Body of pancreas (tissue), 4 donors: ENCODE results near the gene TNRC18. TPM values are rescaled to one million over a fixed set of nuclear protein-coding genes. Genes with fewer than 3 reads are reported as not detected.
"Not testable (repeated sequence)": the region's sequence is repeated elsewhere in the genome, so short reads cannot be mapped to it uniquely, and the experiment has no call there.

Experiments
- ATAC-seq: fragments of 150-250 bp; one replicate; pipeline ENCODE4 v1.9.1; 2016
- DNase-seq, 4 donors: peaks; one replicate each; pipeline ENCODE4 v3.0.0-alpha.2; 2019
- H3K27ac ChIP-seq, 4 donors: fragments of 200-600 bp; sonication (generic); 1 replicate in 3 of 4; 2 replicates in 1 of 4; pipeline versions ENCODE4 v1.5.1 to v1.6.1; 2016 to 2019; ENCODE audit warnings: mild to moderate bottlenecking in 1 of 4, mixed read lengths in 1 of 4, moderate library complexity in 1 of 4
- H3K27me3 ChIP-seq, 2 donors: fragments of 200-600 bp; sonication (generic); one replicate each; pipeline ENCODE4 v1.6.0; 2016; ENCODE audit warnings: mild to moderate bottlenecking in 1 of 2
- H3K36me3 ChIP-seq, 2 donors: fragments of 200-600 bp; sonication (generic); replicated peaks in 1 of 2; 2 replicates each; pipeline ENCODE4 v1.5.1; 2016; ENCODE audit warnings: low read depth in 2 of 2; ENCODE audit not compliant: insufficient read depth in 1 of 2
- H3K4me1 ChIP-seq: fragments of 200-600 bp; sonication (generic); one replicate; pipeline ENCODE4 v1.6.0; 2016
- H3K4me3 ChIP-seq, 2 donors: fragments of 200-600 bp; sonication (generic); 1 replicate in 1 of 2; 2 replicates in 1 of 2; pipeline ENCODE4 v1.5.1; 2016 to 2019
- H3K9me3 ChIP-seq, 3 donors: fragments of 200-600 bp; sonication (generic); 1 replicate in 2 of 3; 2 replicates in 1 of 3; pipeline ENCODE4 v1.5.1; 2016
- CTCF ChIP-seq, 7 experiments: fragments of 450-650 bp in 4 of 7; fragments of 200-600 bp in 3 of 7; sonication (generic) in 3 of 7; IDR thresholded peaks; one replicate each; pipeline ENCODE4 v1.5.1; 2016 to 2019; ENCODE audit warnings: antibody characterized with exemption in 7 of 7
- POLR2A ChIP-seq, 3 donors: fragments of 450-650 bp; IDR thresholded peaks; one replicate each; pipeline ENCODE4 v1.6.1; 2016; ENCODE audit warnings: antibody characterized with exemption in 3 of 3, mild to moderate bottlenecking in 2 of 3
- WGBS, 2 donors: methylation state at CpG; one replicate each; pipeline ENCODE4 v1.1.5; 2017; 5-methylcytosine and 5-hydroxymethylcytosine counted together
- intact Hi-C: fragments of 100-400 bp; cut with DNase I; formaldehyde crosslinking; loops from one replicate; pipeline ENCODE4 v1.15.1; 2023
- total RNA-seq, 2 donors: library from RNA; depleted of rRNA; stranded (reverse); fragments of >200 nt; gene quantifications; one replicate each; pipeline ENCODE4 v1.1.0, GENCODE V29; 2016

The TNRC18 gene
- total RNA-seq, 2 donors from 2014 or later: 87.9 to 201 TPM

DNA sequence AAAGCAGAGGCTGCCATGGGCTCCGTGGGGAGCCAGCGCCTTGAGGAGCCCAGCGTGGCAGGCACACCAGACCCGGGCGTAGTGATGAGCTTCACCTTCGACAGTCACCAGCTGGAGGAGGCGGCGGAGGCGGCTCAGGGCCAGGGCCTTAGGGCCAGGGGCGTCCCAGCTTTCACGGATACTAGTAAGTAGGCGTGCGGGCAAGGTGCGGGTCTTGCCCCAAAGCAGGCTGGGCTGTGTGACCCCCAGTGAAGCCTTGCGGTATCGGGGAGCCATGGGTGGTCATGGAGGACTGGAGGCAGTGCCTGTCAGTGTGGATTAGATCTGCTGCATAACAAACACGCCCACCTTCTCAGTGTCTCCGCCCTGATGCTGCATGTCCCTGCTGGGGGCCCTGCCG, 135.8 kb downstream of the TNRC18 start:
- intact Hi-C loops: no loop called here
- TF ChIP-seq POLR2A (IDR thresholded peaks at IDR 0.05): no peak
- Histone ChIP-seq H3K27me3 (peaks cover 0 to 3% of the 10 kb centered on the region in 2 donors), H3K9me3 (no peaks in the 10 kb centered on the region), H3K4me3 (no peak overlapping the region), H3K27ac (no peak overlapping the region), H3K36me3 (no peaks in the 10 kb centered on the region), H3K4me1 (peaks cover 15% of the 10 kb centered on the region)
- ATAC-seq: no peak
- 93 to 100% methylated on average over 1 to 19 of the region's 19 CpGs for WGBS, 2 donors
- DNase-seq: no peak

DNA sequence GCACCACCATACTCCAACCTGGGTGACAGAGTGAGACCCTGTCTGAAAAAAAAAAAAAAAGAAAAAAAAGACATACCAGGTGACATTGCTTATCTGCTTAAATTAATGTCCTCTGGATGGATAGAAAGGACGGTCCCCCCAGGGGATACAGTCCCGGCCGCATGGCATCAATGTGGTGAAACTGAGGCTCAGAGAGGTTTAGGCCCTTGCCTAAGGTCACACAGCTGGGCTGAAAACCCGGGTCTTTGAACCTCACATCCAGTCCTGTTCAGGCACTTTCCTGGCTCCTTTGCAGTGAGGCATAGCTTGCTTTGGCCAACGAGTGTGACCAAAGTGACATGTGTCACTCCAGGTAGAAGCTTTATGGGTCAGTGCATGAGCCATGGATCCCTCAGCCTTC, 136.3 kb downstream of the TNRC18 start:
- H3K36me3 ChIP-seq, ATAC-seq, H3K27ac ChIP-seq, H3K9me3 ChIP-seq, H3K27me3 ChIP-seq, DNase-seq, H3K4me3 ChIP-seq, intact Hi-C loops: not testable (repeated sequence)
- 70 to 78% methylated on average over 4 to 5 of the region's 5 CpGs for WGBS, 2 donors
- H3K4me1 ChIP-seq: peaks cover 15% of the 10 kb centered on the region

DNA sequence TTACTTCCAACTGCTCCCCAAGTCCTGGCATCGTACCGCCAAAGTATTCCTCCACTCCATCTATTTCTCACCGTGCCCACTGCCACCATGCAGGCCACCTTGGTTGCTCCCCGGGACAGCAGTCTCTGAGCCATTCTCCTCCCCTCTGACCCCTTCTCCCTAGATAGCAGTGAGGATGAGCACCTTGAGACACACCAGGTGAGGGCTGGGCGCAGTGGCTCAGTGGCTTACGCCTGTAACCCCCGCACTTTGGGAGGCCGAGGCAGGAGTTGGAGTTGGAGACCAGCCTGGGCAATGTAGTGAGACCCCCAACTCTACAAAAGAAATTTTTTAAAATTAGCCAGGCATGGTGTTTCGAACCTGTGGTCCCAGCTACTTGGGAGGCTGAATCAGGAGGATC, 136.7 kb downstream of the TNRC18 start:
- 80 to 83% methylated on average over 9 of the region's 9 CpGs for WGBS, 2 donors

DNA sequence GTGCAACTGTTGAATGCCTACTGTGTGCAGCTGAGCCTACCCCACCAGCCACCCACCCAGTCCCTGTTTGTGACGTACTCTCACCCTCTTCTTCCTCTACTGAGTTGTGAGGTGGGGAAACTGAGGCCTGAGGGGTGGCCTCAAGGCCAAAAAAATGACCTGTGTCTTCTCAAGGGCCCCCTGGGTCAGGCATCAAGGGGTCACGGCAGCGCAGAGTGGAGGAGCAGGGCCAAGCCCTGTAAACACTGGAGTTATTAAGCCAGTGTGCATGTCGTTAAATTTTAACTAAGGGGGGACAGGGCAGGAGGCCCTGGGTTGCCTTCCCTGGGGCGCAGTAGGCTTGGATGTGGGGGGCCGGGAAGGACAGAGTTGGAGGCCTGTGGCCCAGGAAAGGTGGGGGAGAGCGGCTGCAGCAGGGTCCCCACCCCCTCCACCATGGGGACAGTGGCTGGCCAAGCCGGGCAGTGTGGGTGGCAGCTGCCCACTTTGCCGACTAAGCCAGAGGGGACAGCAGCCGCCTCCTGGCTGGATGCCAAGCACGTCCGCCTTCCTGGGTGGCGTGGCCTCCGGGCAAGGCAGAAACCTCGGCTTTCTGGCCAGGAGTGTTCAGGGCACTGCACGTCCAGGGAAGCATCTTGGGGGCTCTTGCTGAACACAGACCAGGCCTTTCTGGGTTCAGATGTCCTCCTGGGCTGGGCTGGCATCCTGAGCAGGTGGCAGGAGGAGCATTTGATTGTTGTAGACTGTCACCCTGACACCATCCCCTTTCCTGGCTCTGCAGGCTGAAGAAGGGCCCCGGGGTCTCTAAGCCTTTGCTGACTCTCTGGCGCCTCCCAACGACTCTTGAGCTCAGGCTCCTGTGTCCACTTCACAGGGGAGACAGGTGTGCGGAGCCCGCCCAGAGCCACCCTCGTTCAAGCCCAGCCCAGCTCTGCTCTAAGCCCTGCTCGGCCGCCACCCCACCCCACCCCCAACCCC, 139.0 kb downstream of the TNRC18 start:
- TF ChIP-seq CTCF (IDR thresholded peaks at IDR 0.05) (peak in 1 of 7 experiments; percentile 8), POLR2A (IDR thresholded peaks at IDR 0.05) (no peak)
- WGBS, 2 donors: 19 to 45% methylated on average over 4 to 24 of the region's 24 CpGs
- Histone ChIP-seq H3K27ac (peak overlapping the region in 3 of 4 donors; percentile 53 to 55 (median 54)), H3K4me3 (no peak overlapping the region), H3K9me3 (no peaks in the 10 kb centered on the region), H3K36me3 (no peaks in the 10 kb centered on the region), H3K4me1 (peaks cover 15% of the 10 kb centered on the region), H3K27me3 (peaks cover 0 to 3% of the 10 kb centered on the region in 2 donors)
- ATAC-seq (peak; percentile 39), DNase-seq (peak; percentile 50 to 75 (median 72))
- intact Hi-C loops: no loop called here

More for the DNA sequence above, 136.7 kb downstream of the TNRC18 start:
- no peak overlapping the region for H3K27ac ChIP-seq
- no peak overlapping the region for H3K4me3 ChIP-seq
- DNase-seq (no peak), ATAC-seq (no peak)
- intact Hi-C loops: no loop called here
- H3K4me1 ChIP-seq: peaks cover 15% of the 10 kb centered on the region
- no peaks in the 10 kb centered on the region for H3K36me3 ChIP-seq
- H3K9me3 ChIP-seq: no peaks in the 10 kb centered on the region
- H3K27me3 ChIP-seq: peaks cover 0 to 3% of the 10 kb centered on the region in 2 donors
- TF ChIP-seq POLR2A (IDR thresholded peaks at IDR 0.05) (no peak), CTCF (IDR thresholded peaks at IDR 0.05) (no peak)

DNA sequence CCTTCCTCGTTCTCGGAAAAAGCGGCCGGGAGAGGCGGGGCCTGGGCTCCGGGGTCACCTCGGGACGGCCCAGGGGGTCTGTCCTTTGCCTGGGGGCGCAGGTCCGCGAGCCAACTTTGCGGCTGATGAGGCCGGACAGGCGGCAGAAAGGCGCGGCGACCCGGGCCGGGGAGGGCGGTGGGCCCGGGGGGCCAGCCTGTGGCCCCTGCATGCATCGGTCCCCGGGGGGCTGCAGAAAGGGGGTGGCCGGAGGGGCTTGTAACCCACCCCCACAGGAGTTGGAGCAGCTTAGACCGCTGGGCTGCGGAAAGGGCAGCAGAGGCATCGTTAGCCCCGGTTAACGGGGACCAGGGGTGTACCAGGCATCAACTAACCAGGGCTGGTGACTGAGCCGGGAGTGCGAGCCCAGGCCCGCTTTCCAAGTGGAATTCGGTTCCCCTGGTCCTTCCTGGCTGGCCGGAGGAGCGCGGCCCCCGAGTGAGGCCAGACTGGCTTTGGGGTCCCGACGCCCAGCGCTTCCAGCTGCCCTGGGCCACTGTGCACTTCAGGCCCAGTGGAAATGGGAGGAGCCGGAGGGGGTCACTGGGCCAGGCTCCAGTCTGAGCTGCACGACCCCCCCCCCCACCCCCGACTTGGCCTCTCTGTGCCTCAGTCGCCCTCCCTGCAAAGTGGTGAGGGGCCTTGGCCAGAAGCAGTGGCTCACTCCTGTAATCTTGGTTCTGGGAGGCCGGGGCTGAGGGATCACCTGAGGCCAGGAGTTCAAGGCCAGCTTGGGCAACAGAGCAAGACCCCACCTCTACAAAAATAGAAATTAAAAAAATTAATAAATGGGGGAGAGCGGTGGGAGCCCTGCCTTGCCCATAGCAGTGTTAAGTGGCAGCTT, 140.0 kb downstream of the TNRC18 start:
- ATAC-seq: peak; percentile 27
- TF ChIP-seq CTCF (IDR thresholded peaks at IDR 0.05) (no peak), POLR2A (IDR thresholded peaks at IDR 0.05) (no peak)
- Histone ChIP-seq H3K4me3 (peak overlapping the region in 1 of 2 donors; percentile 22), H3K27me3 (peaks cover 0 to 3% of the 10 kb centered on the region in 2 donors), H3K4me1 (peaks cover 15% of the 10 kb centered on the region), H3K27ac (peak overlapping the region in 3 of 4 donors; percentile 53 to 55 (median 54)), H3K36me3 (no peaks in the 10 kb centered on the region), H3K9me3 (no peaks in the 10 kb centered on the region)
- intact Hi-C loops: no loop called here
- 7 to 50% methylated on average over 1 to 39 of the region's 46 CpGs for WGBS, 2 donors
- DNase-seq: peak in 3 of 4 donors; percentile 25 to 40 (median 26)
